Posterior cingulate gyrus (tissue), 11 donors: ENCODE results near the gene DISC1.
A peak's percentile ranks its signal among the peaks of the same experiment; 100 is the strongest.

Source experiments
- DNase-seq, 10 donors: peaks; one replicate each; pipeline versions ENCODE4 v3.0.0 to v3.0.0-alpha.2; 2020 to 2021; ENCODE audit warnings: mixed read lengths in 3 of 10
- intact Hi-C: fragments of 100-400 bp; cut with DNase I; formaldehyde crosslinking; loops from one replicate; pipeline ENCODE4 v1.15.1; 2023

Gene DISC1

GRCh38 chr1:231836227-231836893 is 209.8 kb downstream of the DISC1 start:
- intact Hi-C loops: no loop called here

GRCh38 chr1:231838521-231838920 is 211.9 kb downstream of the DISC1 start:
- DNase-seq: no peak
- intact Hi-C loops: no loop called here

More at GRCh38 chr1:231836227-231836893, 209.8 kb downstream of the DISC1 start:
- DNase-seq: no peak

GRCh38 chr1:231839999-231840398 is 213.4 kb downstream of the DISC1 start:
- intact Hi-C loops: no loop called here
- no peak for DNase-seq

GRCh38 chr1:231841616-231842344 is 215.2 kb downstream of the DISC1 start:
- no peak for DNase-seq
- intact Hi-C loops: no loop called here

- DNase-seq: no peak
- intact Hi-C loops: no loop called here
Measured at GRCh38 chr1:231842441-231842840, 215.9 kb downstream of the DISC1 start.

GRCh38 chr1:231844986-231845502 is 218.5 kb downstream of the DISC1 start:
- DNase-seq: peak in 1 of 10 donors; percentile 68
- intact Hi-C loops: no loop called here

GRCh38 chr1:231847612-231848397 is 221.2 kb downstream of the DISC1 start:
- intact Hi-C loops: no loop called here
- no peak for DNase-seq

GRCh38 chr1:231849981-231850380 is 223.4 kb downstream of the DISC1 start:
- intact Hi-C loops: no loop called here
- no peak for DNase-seq

- intact Hi-C loops: no loop called here
- no peak for DNase-seq
Measured at GRCh38 chr1:231850786-231851185, 224.2 kb downstream of the DISC1 start.

GRCh38 chr1:231853588-231854207 is 227.1 kb downstream of the DISC1 start:
- DNase-seq: no peak
- intact Hi-C loops: no loop called here

GRCh38 chr1:231855361-231855760 is 228.8 kb downstream of the DISC1 start:
- no peak for DNase-seq
- intact Hi-C loops: no loop called here

GRCh38 chr1:231855926-231856325 is 229.3 kb downstream of the DISC1 start:
- intact Hi-C loops: no loop called here
- no peak for DNase-seq

GRCh38 chr1:231856426-231856825 is 229.8 kb downstream of the DISC1 start:
- no peak for DNase-seq
- intact Hi-C loops: no loop called here

- intact Hi-C loops: no loop called here
- DNase-seq: no peak
Measured at GRCh38 chr1:231856894-231857293, 230.3 kb downstream of the DISC1 start.

GRCh38 chr1:231857609-231858135 is 231.1 kb downstream of the DISC1 start:
- intact Hi-C loops: no loop called here
- DNase-seq: no peak

GRCh38 chr1:231860221-231861088 is 233.9 kb downstream of the DISC1 start:
- no peak for DNase-seq
- intact Hi-C loops: no loop called here

- no peak for DNase-seq
- intact Hi-C loops: no loop called here
Measured at GRCh38 chr1:231861541-231862481, 235.2 kb downstream of the DISC1 start.

GRCh38 chr1:231862611-231863010 is 236.0 kb downstream of the DISC1 start:
- intact Hi-C loops: no loop called here

More at GRCh38 chr1:231862611-231863010, 236.0 kb downstream of the DISC1 start:
- DNase-seq: no peak
